ENCODE data around the gene BCL2L14.

The BCL2L14 gene

GRCh38 chr12:12029653-12030052 is 41.1 kb upstream of the BCL2L14 start:
- TF ChIP-seq ZFX (IDR thresholded peaks at IDR 0.05; ENCODE audit: borderline replicate concordance) (no peak), CTCF (IDR thresholded peaks at IDR 0.05) (no peak)
- H3K27ac ChIP-seq: no peak overlapping the region

GRCh38 chr12:12032260-12032791 is 38.4 kb upstream of the BCL2L14 start:
- no peak for TF ChIP-seq ZFX (IDR thresholded peaks at IDR 0.05; ENCODE audit: borderline replicate concordance)
- TF ChIP-seq CTCF (IDR thresholded peaks at IDR 0.05): no peak
- no peak overlapping the region for H3K27ac ChIP-seq

GRCh38 chr12:12032851-12033797 is 37.6 kb upstream of the BCL2L14 start:
- no peak overlapping the region for H3K27ac ChIP-seq
- TF ChIP-seq ZFX (IDR thresholded peaks at IDR 0.05; ENCODE audit: borderline replicate concordance) (no peak), CTCF (IDR thresholded peaks at IDR 0.05) (peak; percentile 98)

- no peak overlapping the region for H3K27ac ChIP-seq
- no peak for TF ChIP-seq ZFX (IDR thresholded peaks at IDR 0.05; ENCODE audit: borderline replicate concordance)
- TF ChIP-seq CTCF (IDR thresholded peaks at IDR 0.05): no peak
Observed at GRCh38 chr12:12033824-12034223, 36.9 kb upstream of the BCL2L14 start.

GRCh38 chr12:12034344-12034743 is 36.4 kb upstream of the BCL2L14 start:
- no peak for TF ChIP-seq CTCF (IDR thresholded peaks at IDR 0.05)
- TF ChIP-seq ZFX (IDR thresholded peaks at IDR 0.05; ENCODE audit: borderline replicate concordance): no peak
- H3K27ac ChIP-seq: no peak overlapping the region

- TF ChIP-seq CTCF (IDR thresholded peaks at IDR 0.05) (no peak), ZFX (IDR thresholded peaks at IDR 0.05; ENCODE audit: borderline replicate concordance) (no peak)
- H3K27ac ChIP-seq: no peak overlapping the region
Observed at GRCh38 chr12:12035229-12035628, 35.5 kb upstream of the BCL2L14 start.

- TF ChIP-seq CTCF (IDR thresholded peaks at IDR 0.05) (no peak), ZFX (IDR thresholded peaks at IDR 0.05; ENCODE audit: borderline replicate concordance) (no peak)
- no peak overlapping the region for H3K27ac ChIP-seq
Observed at GRCh38 chr12:12036901-12037300, 33.8 kb upstream of the BCL2L14 start.
